HepG2 (cell line): ENCODE results near the gene DMPK. TPM values are rescaled to one million over a fixed set of nuclear protein-coding genes. Genes with fewer than 3 reads are reported as not detected.

Source experiments
- BRD4 ChIP-seq: sonication (generic); formaldehyde crosslinking; IDR thresholded peaks from 2 replicates; pipeline ENCODE4 v1.4.0; 2020; ENCODE audit warnings: missing genetic modification reagents
- CBX1 ChIP-seq: IDR thresholded peaks from one replicate; pipeline ENCODE4 v1.6.1; 2016; ENCODE audit warnings: antibody characterized with exemption, low read depth
- EHMT2 ChIP-seq: fragments of 200-600 bp; sonication (generic); IDR thresholded peaks from 2 replicates; pipeline ENCODE4 v1.7.0; 2017; ENCODE audit warnings: antibody characterized with exemption, low read depth, low read length, borderline replicate concordance
- EZH2 ChIP-seq: conservative IDR thresholded peaks from 2 replicates; pipeline ENCODE4 v1.6.1; 2012; ENCODE audit warnings: mild to moderate bottlenecking, low read depth, low read length, moderate library complexity
- MZF1 ChIP-seq: sonication (generic); formaldehyde crosslinking; IDR thresholded peaks from 2 replicates; pipeline ENCODE4 v1.8.1; 2023; ENCODE audit warnings: mild to moderate bottlenecking, missing genetic modification reagents, borderline replicate concordance
- POLR2G ChIP-seq: fragments of 200-400 bp; formaldehyde crosslinking; IDR thresholded peaks from 2 replicates; pipeline ENCODE4 v1.6.1; 2018; ENCODE audit warnings: mild to moderate bottlenecking, low read depth, low read length, moderate library complexity
- SP1 ChIP-seq, 2 experiments: fragments of 450-650 bp in 1 of 2; sonication (generic) in 1 of 2; formaldehyde crosslinking in 1 of 2; IDR thresholded peaks; 2 replicates each; pipeline versions ENCODE4 v1.4.0 to v1.6.1; 2016 to 2020; ENCODE audit warnings: missing genetic modification reagents in 1 of 2
- ZMAT3 ChIP-seq: sonication (generic); formaldehyde crosslinking; conservative IDR thresholded peaks from 2 replicates; pipeline ENCODE4 v1.7.0; 2021; ENCODE audit warnings: missing genetic modification reagents
- ZNF547 ChIP-seq: sonication (generic); formaldehyde crosslinking; IDR thresholded peaks from 2 replicates; pipeline ENCODE4 v1.5.1; 2020; ENCODE audit warnings: mild to moderate bottlenecking, missing genetic modification reagents
- ZNF781 ChIP-seq: sonication (generic); formaldehyde crosslinking; IDR thresholded peaks from 2 replicates; pipeline ENCODE4 v1.5.1; 2020; ENCODE audit warnings: borderline replicate concordance, mild to moderate bottlenecking, missing genetic modification reagents; ENCODE audit errors: not compliant biosample characterization
- ZNF891 ChIP-seq: sonication (generic); formaldehyde crosslinking; IDR thresholded peaks from 2 replicates; pipeline ENCODE4 v1.5.0; 2020; ENCODE audit warnings: mild to moderate bottlenecking, missing genetic modification reagents
- ZSCAN30 ChIP-seq: sonication (generic); formaldehyde crosslinking; IDR thresholded peaks from 2 replicates; pipeline ENCODE4 v1.5.0; 2020; ENCODE audit warnings: mild to moderate bottlenecking, missing genetic modification reagents
- polyA plus RNA-seq, 8 experiments: library from polyadenylated mRNA; depleted of rRNA in 3 of 8; stranded (reverse) in 7 of 8; unstranded in 1 of 8; fragments of >200 nt; fragmentation: Illumina TruSeq in 4 of 8; extraction: Trizol in 4 of 8; gene quantifications; 2 replicates each; pipeline versions ENCODE4 v1.2.1 to v1.2.3, GENCODE V29; 2011 to 2016; ENCODE audit warnings: low read depth in 4 of 8, missing spikeins in 1 of 8, mixed read lengths in 1 of 8; ENCODE audit not compliant: insufficient read depth in 1 of 8
- total RNA-seq, 5 experiments: library from RNA; depleted of rRNA; stranded (reverse); fragments of >200 nt; fragmentation: Illumina TruSeq; extraction: Trizol; gene quantifications; 2 replicates each; pipeline ENCODE4 v1.2.3, GENCODE V29; 2016; ENCODE audit warnings: low read depth in 1 of 5
- TF ChIP-seq, protein P1 (sequence below): sonication (generic); formaldehyde crosslinking; IDR thresholded peaks from 2 replicates; pipeline ENCODE4 v1.4.0; 2020; ENCODE audit warnings: missing genetic modification reagents
- TF ChIP-seq, protein P2 (sequence below): IDR thresholded peaks from 2 replicates; pipeline ENCODE4 v1.6.1; 2016; ENCODE audit warnings: missing genetic modification reagents, missing compliant biosample characterization
- TF ChIP-seq, protein P3 (sequence below): sonication (generic); formaldehyde crosslinking; IDR thresholded peaks from 2 replicates; pipeline ENCODE4 v1.8.0; 2022; ENCODE audit warnings: mild to moderate bottlenecking, missing genetic modification reagents, moderate library complexity
- TF ChIP-seq, protein P4 (sequence below): sonication (generic); formaldehyde crosslinking; IDR thresholded peaks from 2 replicates; pipeline ENCODE4 v1.5.1; 2020; ENCODE audit warnings: mild to moderate bottlenecking, missing genetic modification reagents, moderate library complexity

Gene DMPK
- total and polyA plus RNA-seq, 2 of the 13 experiments (the other 11 are each of a cell fraction or from before 2014, with no cell fraction given): 5.3 to 8.8 TPM

DNA sequence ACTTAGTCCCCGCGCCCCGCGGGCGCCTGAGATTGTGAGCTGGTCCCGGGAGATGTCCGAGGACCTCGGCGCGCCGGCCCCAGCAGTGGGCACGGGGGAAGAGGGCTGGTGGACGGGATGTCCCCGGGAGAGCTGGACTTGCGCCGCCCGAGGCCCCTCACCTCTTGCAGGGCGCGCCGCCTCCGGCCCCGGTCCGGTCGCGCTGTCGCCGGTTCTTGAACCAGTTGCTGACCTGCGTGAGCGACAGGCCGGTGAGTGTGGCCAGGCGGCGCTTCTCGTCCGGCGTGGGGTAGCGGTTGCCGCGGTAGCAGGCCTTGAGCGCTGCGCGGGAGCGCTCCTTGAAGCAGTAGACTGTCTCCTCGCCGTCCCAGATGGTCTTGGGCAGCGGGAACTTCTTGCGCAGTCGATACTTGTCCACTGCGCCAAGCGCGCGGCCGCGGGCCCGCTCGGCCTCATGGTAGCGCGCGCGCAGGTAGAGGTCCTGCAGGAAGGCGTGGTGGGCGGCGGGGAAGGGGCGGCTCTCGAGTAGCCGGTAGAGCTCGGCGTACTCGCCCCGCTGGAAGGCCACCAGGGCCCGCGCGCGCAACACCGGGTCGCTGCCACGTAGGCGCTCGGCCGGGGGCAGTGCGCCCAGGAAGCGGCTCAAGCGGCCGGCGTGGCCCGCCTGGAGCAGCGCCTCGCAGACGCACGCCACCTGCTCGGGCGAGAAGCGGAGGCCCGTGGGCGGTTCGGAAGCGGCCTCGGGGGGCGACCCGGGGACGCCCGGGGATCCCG is 14.2 kb downstream of the DMPK start (continued):
- TF ChIP-seq, protein P1, sequence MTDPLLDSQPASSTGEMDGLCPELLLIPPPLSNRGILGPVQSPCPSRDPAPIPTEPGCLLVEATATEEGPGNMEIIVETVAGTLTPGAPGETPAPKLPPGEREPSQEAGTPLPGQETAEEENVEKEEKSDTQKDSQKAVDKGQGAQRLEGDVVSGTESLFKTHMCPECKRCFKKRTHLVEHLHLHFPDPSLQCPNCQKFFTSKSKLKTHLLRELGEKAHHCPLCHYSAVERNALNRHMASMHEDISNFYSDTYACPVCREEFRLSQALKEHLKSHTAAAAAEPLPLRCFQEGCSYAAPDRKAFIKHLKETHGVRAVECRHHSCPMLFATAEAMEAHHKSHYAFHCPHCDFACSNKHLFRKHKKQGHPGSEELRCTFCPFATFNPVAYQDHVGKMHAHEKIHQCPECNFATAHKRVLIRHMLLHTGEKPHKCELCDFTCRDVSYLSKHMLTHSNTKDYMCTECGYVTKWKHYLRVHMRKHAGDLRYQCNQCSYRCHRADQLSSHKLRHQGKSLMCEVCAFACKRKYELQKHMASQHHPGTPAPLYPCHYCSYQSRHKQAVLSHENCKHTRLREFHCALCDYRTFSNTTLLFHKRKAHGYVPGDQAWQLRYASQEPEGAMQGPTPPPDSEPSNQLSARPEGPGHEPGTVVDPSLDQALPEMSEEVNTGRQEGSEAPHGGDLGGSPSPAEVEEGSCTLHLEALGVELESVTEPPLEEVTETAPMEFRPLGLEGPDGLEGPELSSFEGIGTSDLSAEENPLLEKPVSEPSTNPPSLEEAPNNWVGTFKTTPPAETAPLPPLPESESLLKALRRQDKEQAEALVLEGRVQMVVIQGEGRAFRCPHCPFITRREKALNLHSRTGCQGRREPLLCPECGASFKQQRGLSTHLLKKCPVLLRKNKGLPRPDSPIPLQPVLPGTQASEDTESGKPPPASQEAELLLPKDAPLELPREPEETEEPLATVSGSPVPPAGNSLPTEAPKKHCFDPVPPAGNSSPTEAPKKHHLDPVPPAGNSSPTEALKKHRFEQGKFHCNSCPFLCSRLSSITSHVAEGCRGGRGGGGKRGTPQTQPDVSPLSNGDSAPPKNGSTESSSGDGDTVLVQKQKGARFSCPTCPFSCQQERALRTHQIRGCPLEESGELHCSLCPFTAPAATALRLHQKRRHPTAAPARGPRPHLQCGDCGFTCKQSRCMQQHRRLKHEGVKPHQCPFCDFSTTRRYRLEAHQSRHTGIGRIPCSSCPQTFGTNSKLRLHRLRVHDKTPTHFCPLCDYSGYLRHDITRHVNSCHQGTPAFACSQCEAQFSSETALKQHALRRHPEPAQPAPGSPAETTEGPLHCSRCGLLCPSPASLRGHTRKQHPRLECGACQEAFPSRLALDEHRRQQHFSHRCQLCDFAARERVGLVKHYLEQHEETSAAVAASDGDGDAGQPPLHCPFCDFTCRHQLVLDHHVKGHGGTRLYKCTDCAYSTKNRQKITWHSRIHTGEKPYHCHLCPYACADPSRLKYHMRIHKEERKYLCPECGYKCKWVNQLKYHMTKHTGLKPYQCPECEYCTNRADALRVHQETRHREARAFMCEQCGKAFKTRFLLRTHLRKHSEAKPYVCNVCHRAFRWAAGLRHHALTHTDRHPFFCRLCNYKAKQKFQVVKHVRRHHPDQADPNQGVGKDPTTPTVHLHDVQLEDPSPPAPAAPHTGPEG (CRISPR knock-in tag): peak; percentile 45; the same call in 1 of the 2 replicates
- no peak for TF ChIP-seq CBX1
- 0 out of 2 replicates have a peak, but pooled peaks have one; percentile 67 for TF ChIP-seq MZF1
- 0 out of 2 replicates have a peak, but pooled peaks have one; percentile 51 for TF ChIP-seq ZNF547 (CRISPR knock-in tag)
- peak; percentile 91; the same call in 1 of the 2 replicates for TF ChIP-seq ZNF891 (CRISPR knock-in tag)
- peak; percentile 60 for TF ChIP-seq ZNF781 (CRISPR knock-in tag)
- TF ChIP-seq SP1 (IDR thresholded peaks at IDR 0.05): no peak
- 0 out of 2 replicates have a peak, but pooled peaks have one; percentile 11 for TF ChIP-seq SP1 (CRISPR knock-in tag; IDR thresholded peaks at IDR 0.05)
- TF ChIP-seq, protein P2, sequence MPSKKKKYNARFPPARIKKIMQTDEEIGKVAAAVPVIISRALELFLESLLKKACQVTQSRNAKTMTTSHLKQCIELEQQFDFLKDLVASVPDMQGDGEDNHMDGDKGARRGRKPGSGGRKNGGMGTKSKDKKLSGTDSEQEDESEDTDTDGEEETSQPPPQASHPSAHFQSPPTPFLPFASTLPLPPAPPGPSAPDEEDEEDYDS: 0 out of 2 replicates have a peak, but pooled peaks have one; percentile 28
- TF ChIP-seq, protein P3, sequence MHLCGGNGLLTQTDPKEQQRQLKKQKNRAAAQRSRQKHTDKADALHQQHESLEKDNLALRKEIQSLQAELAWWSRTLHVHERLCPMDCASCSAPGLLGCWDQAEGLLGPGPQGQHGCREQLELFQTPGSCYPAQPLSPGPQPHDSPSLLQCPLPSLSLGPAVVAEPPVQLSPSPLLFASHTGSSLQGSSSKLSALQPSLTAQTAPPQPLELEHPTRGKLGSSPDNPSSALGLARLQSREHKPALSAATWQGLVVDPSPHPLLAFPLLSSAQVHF (CRISPR knock-in tag): 0 out of 2 replicates have a peak, but pooled peaks have one; percentile 29
- no peak for TF ChIP-seq EHMT2
- TF ChIP-seq POLR2G: peak; percentile 53; the same call in 1 of the 2 replicates
- peak; percentile 54; the same call in 1 of the 2 replicates for TF ChIP-seq ZMAT3 (CRISPR knock-in tag)
- TF ChIP-seq, protein P4, sequence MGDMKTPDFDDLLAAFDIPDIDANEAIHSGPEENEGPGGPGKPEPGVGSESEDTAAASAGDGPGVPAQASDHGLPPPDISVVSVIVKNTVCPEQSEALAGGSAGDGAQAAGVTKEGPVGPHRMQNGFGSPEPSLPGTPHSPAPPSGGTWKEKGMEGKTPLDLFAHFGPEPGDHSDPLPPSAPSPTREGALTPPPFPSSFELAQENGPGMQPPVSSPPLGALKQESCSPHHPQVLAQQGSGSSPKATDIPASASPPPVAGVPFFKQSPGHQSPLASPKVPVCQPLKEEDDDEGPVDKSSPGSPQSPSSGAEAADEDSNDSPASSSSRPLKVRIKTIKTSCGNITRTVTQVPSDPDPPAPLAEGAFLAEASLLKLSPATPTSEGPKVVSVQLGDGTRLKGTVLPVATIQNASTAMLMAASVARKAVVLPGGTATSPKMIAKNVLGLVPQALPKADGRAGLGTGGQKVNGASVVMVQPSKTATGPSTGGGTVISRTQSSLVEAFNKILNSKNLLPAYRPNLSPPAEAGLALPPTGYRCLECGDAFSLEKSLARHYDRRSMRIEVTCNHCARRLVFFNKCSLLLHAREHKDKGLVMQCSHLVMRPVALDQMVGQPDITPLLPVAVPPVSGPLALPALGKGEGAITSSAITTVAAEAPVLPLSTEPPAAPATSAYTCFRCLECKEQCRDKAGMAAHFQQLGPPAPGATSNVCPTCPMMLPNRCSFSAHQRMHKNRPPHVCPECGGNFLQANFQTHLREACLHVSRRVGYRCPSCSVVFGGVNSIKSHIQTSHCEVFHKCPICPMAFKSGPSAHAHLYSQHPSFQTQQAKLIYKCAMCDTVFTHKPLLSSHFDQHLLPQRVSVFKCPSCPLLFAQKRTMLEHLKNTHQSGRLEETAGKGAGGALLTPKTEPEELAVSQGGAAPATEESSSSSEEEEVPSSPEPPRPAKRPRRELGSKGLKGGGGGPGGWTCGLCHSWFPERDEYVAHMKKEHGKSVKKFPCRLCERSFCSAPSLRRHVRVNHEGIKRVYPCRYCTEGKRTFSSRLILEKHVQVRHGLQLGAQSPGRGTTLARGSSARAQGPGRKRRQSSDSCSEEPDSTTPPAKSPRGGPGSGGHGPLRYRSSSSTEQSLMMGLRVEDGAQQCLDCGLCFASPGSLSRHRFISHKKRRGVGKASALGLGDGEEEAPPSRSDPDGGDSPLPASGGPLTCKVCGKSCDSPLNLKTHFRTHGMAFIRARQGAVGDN: peak; percentile 74
- TF ChIP-seq ZSCAN30 (CRISPR knock-in tag): 0 out of 2 replicates have a peak, but pooled peaks have one; percentile 33
- peak; percentile 65; the same call in 1 of the 2 replicates for TF ChIP-seq BRD4
- no peak for TF ChIP-seq EZH2
